ENCODE measurements around the gene KIF26B.

DNA sequence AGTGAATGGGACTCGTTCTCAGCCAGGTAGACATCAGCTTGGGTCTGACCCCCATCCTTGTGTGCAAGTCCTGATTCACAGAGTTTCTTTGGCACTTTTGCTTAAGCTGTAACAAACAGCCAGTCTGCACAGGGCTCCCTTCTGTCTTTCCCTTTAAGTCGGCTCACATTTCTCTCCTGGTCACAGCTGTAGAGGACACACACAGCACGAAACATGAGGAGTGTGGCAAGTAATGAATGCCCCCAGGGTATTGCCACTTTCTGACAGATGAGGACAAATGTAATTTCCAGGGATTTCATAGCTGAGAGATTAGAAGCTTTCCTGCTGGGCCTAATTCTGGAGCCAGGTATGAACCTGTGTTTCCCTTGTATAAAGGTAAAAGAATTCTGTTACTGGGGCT, 423.5 kb downstream of the KIF26B start:
- TF ChIP-seq, protein P1, sequence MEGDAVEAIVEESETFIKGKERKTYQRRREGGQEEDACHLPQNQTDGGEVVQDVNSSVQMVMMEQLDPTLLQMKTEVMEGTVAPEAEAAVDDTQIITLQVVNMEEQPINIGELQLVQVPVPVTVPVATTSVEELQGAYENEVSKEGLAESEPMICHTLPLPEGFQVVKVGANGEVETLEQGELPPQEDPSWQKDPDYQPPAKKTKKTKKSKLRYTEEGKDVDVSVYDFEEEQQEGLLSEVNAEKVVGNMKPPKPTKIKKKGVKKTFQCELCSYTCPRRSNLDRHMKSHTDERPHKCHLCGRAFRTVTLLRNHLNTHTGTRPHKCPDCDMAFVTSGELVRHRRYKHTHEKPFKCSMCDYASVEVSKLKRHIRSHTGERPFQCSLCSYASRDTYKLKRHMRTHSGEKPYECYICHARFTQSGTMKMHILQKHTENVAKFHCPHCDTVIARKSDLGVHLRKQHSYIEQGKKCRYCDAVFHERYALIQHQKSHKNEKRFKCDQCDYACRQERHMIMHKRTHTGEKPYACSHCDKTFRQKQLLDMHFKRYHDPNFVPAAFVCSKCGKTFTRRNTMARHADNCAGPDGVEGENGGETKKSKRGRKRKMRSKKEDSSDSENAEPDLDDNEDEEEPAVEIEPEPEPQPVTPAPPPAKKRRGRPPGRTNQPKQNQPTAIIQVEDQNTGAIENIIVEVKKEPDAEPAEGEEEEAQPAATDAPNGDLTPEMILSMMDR (IDR thresholded peaks at IDR 0.05): no peak
- TF ChIP-seq POLR2AphosphoS5 (IDR thresholded peaks at IDR 0.05; ENCODE audit: insufficient read depth in 1 of 2, low read depth in 1 of 2) (no peak), POLR2A (IDR thresholded peaks at IDR 0.05) (no peak)
